Fibroblast of gingiva (primary cell): ENCODE results near the gene RHOF.

ENCODE experiments used
- DNase-seq: peaks from one replicate; pipeline ENCODE4 v3.0.0-alpha.2; 2011; ENCODE audit warnings: low read depth

The RHOF gene

GRCh38 chr12:121819212-121819949 lies 25.9 kb upstream of the RHOF start:
- DNase-seq = no peak

- no peak for DNase-seq
These were observed 24.2 kb upstream of the RHOF start for GRCh38 chr12:121817648-121818043.

- DNase-seq = no peak
These were observed 23.6 kb upstream of the RHOF start for GRCh38 chr12:121816925-121817647.

GRCh38 chr12:121815263-121815662 lies 21.8 kb upstream of the RHOF start:
- no peak for DNase-seq

- no peak for DNase-seq
These were observed 21.1 kb upstream of the RHOF start for GRCh38 chr12:121814429-121815119.

- DNase-seq = no peak
These were observed 20.5 kb upstream of the RHOF start for GRCh38 chr12:121813951-121814350.

GRCh38 chr12:121812921-121813896 lies 19.7 kb upstream of the RHOF start:
- DNase-seq = peak; percentile 72

- peak; percentile 83 for DNase-seq
These were observed 18.9 kb upstream of the RHOF start for GRCh38 chr12:121812320-121812871.

GRCh38 chr12:121811434-121812319 lies 18.2 kb upstream of the RHOF start:
- peak; percentile 59 for DNase-seq

GRCh38 chr12:121810833-121811433 lies 17.4 kb upstream of the RHOF start:
- no peak for DNase-seq

GRCh38 chr12:121810234-121810817 lies 16.8 kb upstream of the RHOF start:
- no peak for DNase-seq

GRCh38 chr12:121809712-121810116 lies 16.2 kb upstream of the RHOF start:
- no peak for DNase-seq

GRCh38 chr12:121808623-121809022 lies 15.1 kb upstream of the RHOF start:
- no peak for DNase-seq

GRCh38 chr12:121807642-121808347 lies 14.3 kb upstream of the RHOF start:
- DNase-seq = no peak

GRCh38 chr12:121806546-121807423 lies 13.3 kb upstream of the RHOF start:
- DNase-seq = no peak

- DNase-seq = no peak
These were observed 12.6 kb upstream of the RHOF start for GRCh38 chr12:121806009-121806545.

GRCh38 chr12:121805171-121806008 lies 11.9 kb upstream of the RHOF start:
- peak; percentile 26 for DNase-seq
